Glomerular visceral epithelial cell (primary cell): ENCODE data around the gene DNAJB13.
A peak's percentile ranks its signal among the peaks of the same experiment; 100 is the strongest.
"Not testable (repeated sequence)": the region's sequence is repeated elsewhere in the genome, so short reads cannot be mapped to it uniquely, and the experiment has no call there.

Source experiments
- DNase-seq: peaks from one replicate; pipeline ENCODE4 v3.0.0-alpha.2; 2016; ENCODE audit errors: extremely low spot score

Gene DNAJB13

DNA sequence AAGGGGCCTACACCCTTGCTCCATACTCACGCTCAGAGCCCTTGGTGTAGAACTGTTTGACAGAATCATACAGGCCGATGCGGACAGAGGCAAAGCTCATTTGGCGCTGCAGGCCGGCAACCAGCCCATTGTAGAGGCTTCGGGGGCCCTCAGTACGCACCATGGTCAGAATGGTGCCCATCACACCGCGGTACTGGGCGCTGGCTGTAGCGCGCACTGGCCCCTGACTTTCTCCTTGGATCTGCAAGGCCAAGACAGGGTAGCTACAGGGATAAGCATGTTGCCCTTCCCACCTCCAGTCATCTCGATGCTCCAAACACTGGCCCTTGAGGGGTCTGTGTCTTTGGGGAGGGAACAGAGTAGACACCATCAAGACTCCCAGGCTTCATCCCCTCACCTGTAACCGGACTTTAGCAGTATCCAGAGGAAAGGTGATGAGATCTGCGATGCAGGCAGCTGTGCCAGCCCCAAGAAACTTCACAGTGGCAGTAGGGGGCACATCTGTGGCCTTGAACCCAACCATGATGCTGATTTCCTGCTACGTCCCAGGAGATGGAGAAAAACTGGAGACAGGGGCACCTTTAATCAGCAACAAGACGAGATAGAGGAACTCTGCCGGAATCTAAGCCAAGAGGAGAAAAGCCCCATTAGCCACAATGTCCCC lies 27.2 kb downstream of the DNAJB13 start:
- no peak for DNase-seq

DNA sequence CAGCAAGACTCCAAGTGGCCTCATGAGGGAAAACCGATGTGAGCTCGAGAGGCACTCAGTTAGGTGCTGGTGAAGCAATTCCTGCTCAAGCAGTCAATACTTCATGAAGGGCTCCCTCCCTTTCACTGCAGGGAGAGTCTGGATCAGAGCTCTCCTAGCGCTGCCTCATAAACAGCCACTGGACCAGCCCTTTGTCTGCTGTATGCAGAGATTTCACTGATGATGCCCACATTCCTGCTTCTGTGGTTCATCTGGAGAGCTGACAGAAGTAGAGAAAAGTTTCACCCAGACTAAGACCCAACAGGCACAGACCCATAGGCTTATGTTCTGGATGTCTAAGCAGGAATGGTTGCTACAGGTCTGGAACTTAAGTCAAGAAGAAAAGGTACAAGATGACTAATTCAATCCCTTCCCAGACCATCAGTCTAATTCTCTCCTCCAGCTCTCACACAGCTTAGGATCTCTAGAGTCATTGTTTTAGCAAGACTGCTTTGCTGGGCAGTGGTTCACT lies 27.8 kb downstream of the DNAJB13 start:
- no peak for DNase-seq

GRCh38 chr11:73980001-73980961 lies 29.5 kb downstream of the DNAJB13 start:
- DNase-seq = peak; percentile 47

DNA sequence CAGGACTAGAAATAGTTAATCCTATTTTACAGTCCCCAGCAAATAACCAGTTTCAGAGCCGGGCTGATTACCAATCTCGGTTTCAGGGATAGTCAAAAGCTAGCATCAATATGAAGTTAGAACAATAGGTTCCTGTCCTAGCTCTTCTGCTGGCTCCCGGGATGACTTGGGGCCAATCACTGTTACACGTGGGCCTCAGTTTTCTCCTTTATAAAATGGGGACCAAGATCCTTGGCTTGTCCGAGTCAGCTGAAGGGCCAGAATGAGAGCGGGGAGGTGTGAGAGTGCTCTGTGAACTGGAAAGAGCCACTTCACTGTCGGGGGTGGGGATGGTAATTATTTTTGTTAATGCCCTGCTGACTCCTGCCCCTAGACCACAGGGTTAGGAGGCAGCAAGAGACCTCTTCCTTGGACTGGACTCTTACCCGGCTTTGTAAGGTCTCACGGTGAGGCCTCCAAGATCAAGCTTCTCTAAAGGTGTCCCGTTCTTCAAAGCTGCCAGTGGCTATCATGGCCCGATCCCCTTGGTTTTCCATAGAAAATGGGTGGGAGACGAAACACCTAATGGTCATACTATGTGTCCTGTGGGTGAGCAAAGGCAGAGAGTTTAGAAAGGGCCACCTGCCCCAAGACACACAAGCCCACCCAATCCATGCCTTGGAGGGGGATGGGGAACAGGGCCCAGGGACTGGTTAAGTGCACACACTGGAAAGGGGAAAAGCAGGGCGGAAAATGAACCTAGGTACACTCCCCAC lies 30.4 kb downstream of the DNAJB13 start:
- DNase-seq = no peak

DNA sequence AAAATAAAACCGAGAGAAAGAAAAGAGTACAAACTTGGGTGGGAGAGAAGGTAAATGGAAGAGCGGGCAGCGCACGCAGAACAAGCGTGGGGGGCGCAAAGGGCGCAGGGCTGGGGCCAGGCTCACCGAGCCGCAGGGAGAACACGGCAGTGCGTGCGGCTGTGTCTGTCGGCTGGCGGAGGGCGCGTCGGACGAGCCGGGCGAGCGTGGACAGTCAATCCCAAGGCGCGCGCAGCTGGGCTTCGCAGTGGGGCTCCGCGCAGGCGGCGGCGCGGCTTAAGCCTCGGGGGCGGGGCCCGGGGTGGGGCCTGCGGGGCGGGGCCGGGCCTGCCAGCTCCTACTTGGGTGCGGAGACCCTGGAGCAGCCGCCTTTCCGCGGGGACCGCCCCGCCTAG lies 31.8 kb downstream of the DNAJB13 start, which contains the start of gene UCP2:
Gene UCP2, minus strand, starts transcription at position 249 of the 395 bp plus-strand sequence. CDS start 4,465 bp downstream, outside the sequence.
- peak; percentile 87 for DNase-seq

GRCh38 chr11:73982990-73983740 lies 32.3 kb downstream of the DNAJB13 start:
- DNase-seq = peak; percentile 91

- no peak for DNase-seq
Observed at GRCh38 chr11:73983741-73984538, 33.1 kb downstream of the DNAJB13 start.

DNA sequence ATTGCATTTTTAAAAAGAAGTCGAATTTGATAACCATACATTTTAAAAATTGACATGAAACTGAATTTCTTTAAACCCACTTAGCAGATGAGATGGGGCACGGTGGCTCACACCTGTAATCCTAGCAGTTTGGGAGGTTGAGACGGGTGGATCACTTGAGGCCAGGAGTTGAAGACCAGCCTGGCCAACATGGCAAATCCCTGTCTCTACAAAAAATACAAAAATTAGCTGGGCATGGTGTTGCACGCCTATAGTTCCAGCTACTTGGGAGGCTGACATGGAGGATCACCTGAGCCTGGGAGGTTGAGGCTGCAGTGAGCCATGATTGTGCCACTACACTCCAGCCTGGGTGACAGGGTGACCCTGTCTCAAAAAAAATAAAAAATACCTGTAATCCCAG lies 34.8 kb downstream of the DNAJB13 start:
- not testable (repeated sequence) for DNase-seq

- no peak for DNase-seq
Observed at GRCh38 chr11:73988227-73988626, 37.4 kb downstream of the DNAJB13 start.

GRCh38 chr11:73989156-73989555 lies 38.3 kb downstream of the DNAJB13 start:
- DNase-seq = no peak

- DNase-seq = no peak
Observed at GRCh38 chr11:73990730-73991129, 39.9 kb downstream of the DNAJB13 start.

DNA sequence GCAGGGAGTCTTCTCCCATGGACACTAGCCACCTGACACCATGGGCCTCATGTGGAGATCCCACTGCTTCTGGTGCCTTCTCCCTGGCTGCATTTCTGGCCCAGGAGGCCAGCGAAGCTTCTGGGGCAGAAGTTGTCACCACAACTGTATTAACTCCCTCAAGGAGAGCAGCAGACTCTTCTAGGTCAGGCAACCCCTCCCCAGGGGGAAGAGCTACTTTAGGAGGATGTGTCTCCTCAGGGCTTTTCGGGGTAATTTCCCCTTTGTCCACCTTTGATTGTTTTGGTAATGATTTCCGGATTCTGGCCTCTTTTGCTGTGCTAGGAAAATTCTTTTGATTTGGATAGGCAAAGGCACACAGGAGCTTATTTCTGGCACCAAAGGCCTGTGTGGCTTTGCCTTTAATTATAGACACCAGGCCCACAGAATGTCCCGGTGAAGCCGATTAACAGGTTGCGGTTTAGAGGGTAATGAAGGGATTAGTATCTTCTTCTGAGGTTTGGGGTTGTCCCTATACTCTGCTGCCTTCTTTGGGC lies 40.7 kb downstream of the DNAJB13 start:
- no peak for DNase-seq

DNA sequence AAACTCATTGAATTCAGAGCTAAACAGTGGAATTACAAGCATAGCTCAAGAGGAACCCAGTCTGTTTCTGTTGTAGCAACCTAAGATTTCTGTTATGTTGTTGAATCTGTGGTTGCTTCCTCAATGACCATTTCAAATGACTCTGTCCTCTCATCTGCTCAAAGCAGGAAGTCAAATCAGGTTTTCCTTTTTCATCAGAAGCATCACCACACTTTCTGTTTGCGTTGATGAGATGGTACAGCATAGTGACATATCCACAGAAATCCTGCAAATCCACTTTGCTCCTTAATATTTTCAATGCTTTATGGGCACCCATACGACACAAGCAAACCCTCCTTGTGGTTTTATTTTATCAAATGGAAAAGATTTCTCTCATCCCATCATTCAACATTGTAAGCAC lies 44.4 kb downstream of the DNAJB13 start:
- no peak for DNase-seq

- DNase-seq = no peak
Observed at GRCh38 chr11:73995731-73996130, 44.9 kb downstream of the DNAJB13 start.

- no peak for DNase-seq
Observed at GRCh38 chr11:73996161-73996747, 45.4 kb downstream of the DNAJB13 start.

DNA sequence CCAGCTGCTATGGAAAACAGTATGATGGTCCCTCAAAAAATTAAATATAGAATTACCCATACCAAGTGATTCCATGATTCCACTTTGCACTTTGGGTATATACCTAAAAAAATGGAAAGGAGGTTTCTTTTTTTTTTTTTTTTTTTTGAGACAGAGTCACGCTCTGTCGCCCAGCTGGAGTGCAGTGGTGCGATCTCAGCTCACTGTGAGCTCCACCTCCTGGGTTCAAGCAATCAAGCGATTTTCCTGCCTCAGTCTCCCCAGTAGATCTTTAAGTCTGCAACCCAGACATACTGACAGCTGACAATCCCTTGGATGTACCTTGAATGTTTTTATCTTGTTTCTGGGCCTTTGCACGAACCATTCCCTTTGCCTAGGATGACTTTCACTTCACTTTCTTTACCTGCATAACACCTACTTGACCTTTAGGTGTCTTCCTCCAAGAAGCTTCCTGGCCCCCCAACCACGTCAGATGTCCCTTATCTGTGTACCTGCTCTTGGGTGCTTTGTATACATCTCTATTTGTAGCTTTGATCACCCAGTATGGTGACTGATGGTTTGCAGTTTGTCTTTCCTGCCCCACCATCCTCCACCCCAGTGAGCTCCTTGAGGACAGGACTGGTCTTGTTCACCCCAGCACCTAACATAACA lies 46.4 kb downstream of the DNAJB13 start:
- DNase-seq = no peak

GRCh38 chr11:73998846-73999575 lies 48.2 kb downstream of the DNAJB13 start:
- DNase-seq = no peak

DNA sequence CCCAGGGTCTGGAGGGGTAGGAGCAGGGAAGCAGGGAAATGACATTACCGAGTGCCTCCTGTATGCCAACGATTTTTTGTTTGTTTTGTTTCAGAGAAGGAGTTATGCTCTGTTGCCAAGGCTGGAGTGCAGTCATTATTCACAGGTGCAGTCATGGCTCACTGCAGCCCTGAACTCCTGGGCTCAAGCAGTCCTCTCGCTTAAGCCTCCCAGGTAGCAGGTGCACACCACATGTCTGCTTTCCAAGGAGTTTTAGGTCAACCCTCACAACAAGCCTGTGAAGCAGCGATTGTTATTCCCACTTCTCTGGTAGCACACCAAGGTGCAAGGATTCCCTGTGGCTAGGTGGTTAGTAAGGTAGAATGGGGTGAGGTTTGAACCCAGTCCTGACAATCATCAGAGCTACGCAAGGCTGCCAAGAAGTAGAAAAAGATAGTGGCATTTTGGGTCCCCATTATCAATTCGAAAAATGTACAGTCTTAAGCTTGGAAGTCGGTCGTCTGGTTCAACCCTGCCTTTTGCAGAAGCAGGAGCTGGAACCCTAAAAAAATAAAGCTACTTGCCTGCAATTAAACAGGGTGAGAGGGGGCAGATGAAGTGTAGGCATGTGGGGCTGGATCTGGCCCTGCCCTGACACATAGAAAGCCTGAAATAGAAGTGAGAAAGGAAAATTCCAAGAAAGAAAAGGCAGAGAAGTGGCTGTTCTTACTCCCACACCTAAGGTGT lies 48.9 kb downstream of the DNAJB13 start:
- DNase-seq = peak; percentile 35
